SK-N-SH (cell line): ENCODE measurements around the gene PLCB1. TPM values are rescaled to one million over a fixed set of nuclear protein-coding genes. Genes with fewer than 3 reads are reported as not detected.

ENCODE experiments used
- CTCF ChIA-PET: fragments of 300-600, 350-600 bp; formaldehyde crosslinking; extraction: SDS; loops from one replicate; lab custom pipeline; 2021; lab: Yijun Ruan, JAX
- POLR2A ChIA-PET: fragments of 350-600 bp; sonication (Branson Sonifier 250); formaldehyde crosslinking; extraction: SDS; loops from one replicate; lab custom pipeline; 2020; ENCODE audit warnings: antibody characterized with exemption, inconsistent platforms; lab: Yijun Ruan, JAX
- DNase-seq: peaks from one replicate; pipeline ENCODE4 v3.0.0; 2012
- H2AFZ ChIP-seq: fragments of 200-600 bp; sonication (generic); 2 replicates; pipeline ENCODE4 v1.8.1; 2016; ENCODE audit warnings: antibody characterized with exemption, mild to moderate bottlenecking, low read depth
- H3F3A ChIP-seq: fragments of 200-600 bp; sonication (generic); replicated peaks from 2 replicates; pipeline ENCODE3; 2016; ENCODE audit warnings: antibody characterized with exemption, mild to moderate bottlenecking; ENCODE audit not compliant: insufficient read depth
- H3K27ac ChIP-seq, 2 experiments: fragments of 200-500 bp in 1 of 2; fragments of 200-600 bp in 1 of 2; sonication (Bioruptor generic) in 1 of 2; sonication (generic), shearing (Covaris generic) in 1 of 2; 2 replicates each; pipeline versions ENCODE4 v1.5.1 to v1.6.1; 2014 to 2016; ENCODE audit warnings: low read depth in 2 of 2, inconsistent platforms in 1 of 2, low read length in 1 of 2, mild to moderate bottlenecking in 1 of 2, mixed read lengths in 1 of 2
- H3K27me3 ChIP-seq: fragments of 200-600 bp; sonication (generic), shearing (Covaris generic); 2 replicates; pipeline ENCODE4 v1.6.1; 2016; ENCODE audit warnings: mixed run types; ENCODE audit not compliant: insufficient read depth
- H3K36me3 ChIP-seq, 2 experiments: fragments of 200-500 bp in 1 of 2; fragments of 200-600 bp in 1 of 2; sonication (Bioruptor generic) in 1 of 2; sonication (generic) in 1 of 2; replicated peaks in 1 of 2; 2 replicates each; pipeline versions ENCODE3 to v1.5.1; 2014 to 2016; ENCODE audit warnings: low read length in 1 of 2, mild to moderate bottlenecking in 1 of 2; ENCODE audit not compliant: insufficient read depth in 2 of 2, control insufficient read depth in 1 of 2
- H3K4me1 ChIP-seq, 2 experiments: fragments of 200-500 bp in 1 of 2; fragments of 200-600 bp in 1 of 2; sonication (Bioruptor generic) in 1 of 2; sonication (generic), shearing (Covaris generic) in 1 of 2; 2 replicates each; pipeline versions ENCODE4 v1.5.1 to v1.6.1; 2014 to 2016; ENCODE audit warnings: low read depth in 1 of 2, low read length in 1 of 2, mixed run types in 1 of 2; ENCODE audit not compliant: insufficient read depth in 2 of 2, control insufficient read depth in 1 of 2
- H3K4me2 ChIP-seq: fragments of 200-600 bp; sonication (generic), shearing (Covaris generic); 2 replicates; pipeline ENCODE4 v1.6.1; 2017; ENCODE audit warnings: mixed run types
- H3K4me3 ChIP-seq, 2 experiments: fragments of 200-500 bp in 1 of 2; fragments of 200-600 bp in 1 of 2; sonication (Bioruptor generic) in 1 of 2; sonication (generic), shearing (Covaris generic) in 1 of 2; 2 replicates each; pipeline versions ENCODE4 v1.5.1 to v1.8.1; 2014 to 2016; ENCODE audit warnings: low read depth in 2 of 2, inconsistent platforms in 1 of 2, low read length in 1 of 2, mild to moderate bottlenecking in 1 of 2, mixed read lengths in 1 of 2, moderate library complexity in 1 of 2
- H3K79me2 ChIP-seq: fragments of 200-600 bp; sonication (generic); 2 replicates; pipeline ENCODE4 v1.8.1; 2017; ENCODE audit warnings: mild to moderate bottlenecking; ENCODE audit not compliant: insufficient read depth
- H3K9ac ChIP-seq: fragments of 200-600 bp; sonication (generic); 2 replicates; pipeline ENCODE4 v1.6.1; 2017; ENCODE audit warnings: mixed run types
- H3K9me2 ChIP-seq: fragments of 200-600 bp; sonication (generic); 2 replicates; pipeline ENCODE4 v1.6.1; 2017; ENCODE audit warnings: mixed run types
- H3K9me3 ChIP-seq: fragments of 200-600 bp; sonication (generic); 2 replicates; pipeline ENCODE4 v1.6.1; 2017; ENCODE audit warnings: mixed run types, mild to moderate bottlenecking, moderate library complexity
- H4K20me1 ChIP-seq: fragments of 200-600 bp; sonication (generic); 2 replicates; pipeline ENCODE4 v1.6.1; 2017; ENCODE audit warnings: mild to moderate bottlenecking, mixed run types; ENCODE audit not compliant: insufficient read depth
- CTCF ChIP-seq: fragments of 200-600 bp; sonication (generic); IDR thresholded peaks from 2 replicates; pipeline ENCODE4 v1.6.1; 2017; ENCODE audit warnings: antibody characterized with exemption, mild to moderate bottlenecking, moderate library complexity
- ELF1 ChIP-seq: IDR thresholded peaks from 2 replicates; pipeline ENCODE4 v1.4.0; 2012
- FOSL2 ChIP-seq: IDR thresholded peaks from 2 replicates; pipeline ENCODE4 v1.4.0; 2012; ENCODE audit warnings: low read depth, mild to moderate bottlenecking, moderate library complexity, borderline replicate concordance
- FOXJ3 ChIP-seq: sonication (generic); formaldehyde crosslinking; IDR thresholded peaks from 2 replicates; pipeline ENCODE4 v1.5.1; 2020; ENCODE audit warnings: mild to moderate bottlenecking, missing genetic modification reagents
- FOXM1 ChIP-seq: IDR thresholded peaks from 2 replicates; pipeline ENCODE4 v1.4.0; 2012; ENCODE audit warnings: low read depth, mild to moderate bottlenecking
- IRF3 ChIP-seq: fragments of 150-350 bp; IDR thresholded peaks from 2 replicates; pipeline ENCODE4 v1.6.1; 2016; ENCODE audit warnings: mild to moderate bottlenecking, low read depth, low read length
- JUND ChIP-seq: IDR thresholded peaks from 2 replicates; pipeline ENCODE4 v1.4.0; 2012
- MAX ChIP-seq: IDR thresholded peaks from 2 replicates; pipeline ENCODE4 v1.4.0; 2012; ENCODE audit warnings: low read depth
- MEF2A ChIP-seq: IDR thresholded peaks from 2 replicates; pipeline ENCODE4 v1.4.0; 2012; ENCODE audit warnings: low read depth, borderline replicate concordance
- NFIC ChIP-seq: IDR thresholded peaks from 2 replicates; pipeline ENCODE4 v1.4.0; 2012; ENCODE audit warnings: borderline replicate concordance
- RAD21 ChIP-seq: IDR thresholded peaks from 2 replicates; pipeline ENCODE4 v1.6.1; 2012; ENCODE audit warnings: mild to moderate bottlenecking, low read length
- RCOR1 ChIP-seq: fragments of 150-350 bp; IDR thresholded peaks from 2 replicates; pipeline ENCODE4 v1.6.1; 2017; ENCODE audit warnings: antibody characterized with exemption, low read length
- RXRA ChIP-seq: IDR thresholded peaks from 2 replicates; pipeline ENCODE4 v1.4.0; 2012; ENCODE audit warnings: low read depth, mild to moderate bottlenecking, borderline replicate concordance
- SMC3 ChIP-seq: IDR thresholded peaks from 2 replicates; pipeline ENCODE4 v1.6.1; 2012; ENCODE audit warnings: low read depth, low read length, improper control_type of control experiment
- TCF12 ChIP-seq: IDR thresholded peaks from 2 replicates; pipeline ENCODE4 v1.4.0; 2012
- USF1 ChIP-seq: IDR thresholded peaks from 2 replicates; pipeline ENCODE4 v1.4.0; 2012; ENCODE audit warnings: low read depth, borderline replicate concordance
- USF2 ChIP-seq: fragments of 150-350 bp; IDR thresholded peaks from 2 replicates; pipeline ENCODE4 v1.6.1; 2017; ENCODE audit warnings: antibody characterized with exemption, low read length, low read depth, borderline replicate concordance
- YY1 ChIP-seq: IDR thresholded peaks from 2 replicates; pipeline ENCODE4 v1.4.0; 2012; ENCODE audit warnings: low read depth, mild to moderate bottlenecking
- ZBTB33 ChIP-seq: IDR thresholded peaks from 2 replicates; pipeline ENCODE4 v1.4.0; 2012; ENCODE audit warnings: low read depth, borderline replicate concordance
- WGBS: methylation state at CpG from one replicate; pipeline ENCODE4 v1.1.6; 2017; ENCODE audit warnings: low lambda C conversion rate; 5-methylcytosine and 5-hydroxymethylcytosine counted together
- polyA plus RNA-seq, 3 experiments: library from polyadenylated mRNA; depleted of rRNA; stranded (reverse); fragments of >200 nt; gene quantifications; 2 replicates each; pipeline ENCODE4 v1.2.3, GENCODE V29; 2012

PLCB1 gene
- polyA plus RNA-seq, 1 of the 3 experiments (the other 2 are of a cell fraction): 10.5 TPM

DNA sequence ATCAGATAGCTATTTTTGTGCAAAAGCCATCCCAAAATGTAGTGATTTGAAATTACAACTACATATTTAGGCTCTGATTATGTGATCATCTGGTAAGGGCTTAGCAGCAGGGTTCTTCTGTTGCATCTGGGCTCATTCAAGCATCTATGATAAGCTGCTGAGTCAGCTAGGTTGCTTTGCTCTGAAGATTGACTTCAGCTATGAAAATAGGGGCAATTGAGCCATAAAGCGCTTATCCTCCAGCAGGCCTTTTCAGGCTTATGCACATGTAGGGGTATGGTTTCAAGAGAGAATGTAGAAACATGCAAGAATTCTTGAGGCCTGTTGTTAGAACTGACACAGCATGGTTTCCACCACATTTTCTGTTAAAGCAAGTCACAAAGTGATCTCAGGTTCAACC, 114.1 kb downstream of the PLCB1 start:
- Histone ChIP-seq H3K79me2 (peaks cover 10% of the 10 kb centered on the region; the same call in 1 of the 2 replicates), H3K27ac (no peak overlapping the region), H3K4me2 (no peak overlapping the region), H2AFZ (no peak overlapping the region), H3K4me1 (peaks cover 2 to 5% of the 10 kb centered on the region in 2 experiments; a peak in 3 of 4 replicates), H3K9me3 (no peaks in the 10 kb centered on the region), H3K4me3 (no peak overlapping the region), H3K27me3 (no peaks in the 10 kb centered on the region), H3K36me3 (no peaks in the 10 kb centered on the region), H4K20me1 (no peaks in the 10 kb centered on the region), H3K9me2 (no peaks in the 10 kb centered on the region), H3K9ac (no peak overlapping the region)
- DNase-seq: no peak
- POLR2A ChIA-PET: no interaction called here
- WGBS: 92% methylated on average over 1 of the region's 1 CpG
- CTCF ChIA-PET: no interaction called here
- TF ChIP-seq RCOR1 (no peak), NFIC (no peak), JUND (no peak), FOXJ3 (CRISPR knock-in tag) (no peak), CTCF (no peak), TCF12 (no peak), USF2 (no peak)
- TF ChIP-seq, all 33 proteins: peak for 0
- H3F3A ChIP-seq: no peaks in the 10 kb centered on the region

DNA sequence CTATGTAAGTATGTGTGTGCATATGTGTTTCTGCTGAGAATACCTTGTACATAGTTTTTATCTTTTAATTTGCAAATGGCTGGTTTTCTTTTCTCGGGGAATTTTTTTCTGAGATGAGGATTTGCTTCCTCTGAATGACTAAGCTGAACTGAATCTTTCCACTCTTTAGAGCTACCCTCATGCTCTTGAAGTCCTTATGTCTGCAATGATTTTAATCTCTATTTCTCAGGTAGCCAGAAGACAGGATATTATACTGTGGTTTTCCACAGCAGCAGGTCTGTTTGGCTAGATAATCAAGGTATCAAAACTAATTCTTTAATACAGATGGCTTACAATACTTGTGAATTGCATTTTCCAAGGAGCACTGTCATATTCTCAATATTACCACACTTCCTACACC, 114.7 kb downstream of the PLCB1 start:
- peaks cover 10% of the 10 kb centered on the region; the same call in 1 of the 2 replicates for H3K79me2 ChIP-seq

More for the DNA sequence above, 114.7 kb downstream of the PLCB1 start:
- CTCF ChIA-PET: no interaction called here
- Histone ChIP-seq H2AFZ (no peak overlapping the region), H3K27me3 (no peaks in the 10 kb centered on the region), H3K4me2 (no peak overlapping the region), H4K20me1 (no peaks in the 10 kb centered on the region), H3K4me3 (no peak overlapping the region), H3F3A (no peaks in the 10 kb centered on the region), H3K9me3 (no peaks in the 10 kb centered on the region), H3K27ac (no peak overlapping the region; a peak in 1 of 4 replicates), H3K36me3 (no peaks in the 10 kb centered on the region), H3K9me2 (no peaks in the 10 kb centered on the region), H3K4me1 (peaks cover 2 to 5% of the 10 kb centered on the region in 2 experiments; a peak in 3 of 4 replicates), H3K9ac (no peak overlapping the region)
- no peak for DNase-seq
- WGBS: 83% methylated on average over 1 of the region's 1 CpG
- TF ChIP-seq RCOR1 (no peak), FOXJ3 (CRISPR knock-in tag) (no peak), IRF3 (no peak), YY1 (no peak), RXRA (no peak), USF1 (no peak), FOXM1 (no peak), FOSL2 (no peak), RAD21 (no peak), ELF1 (no peak), ZBTB33 (no peak), NFIC (no peak), MEF2A (no peak), MAX (no peak), SMC3 (no peak), JUND (no peak), TCF12 (no peak)
- POLR2A ChIA-PET: no interaction called here
